ENCODE data around the gene SLC25A20.

Gene SLC25A20

GRCh38 chr3:48848816-48849515 is 49.7 kb downstream of the SLC25A20 start:
- DNase-seq (ENCODE audit: low spot score) = no peak
- no peak for TF ChIP-seq CTCF (conservative IDR thresholded peaks at IDR 0.05; ENCODE audit: low read depth)
- H3K27ac ChIP-seq = peak overlapping the region; percentile 98
- ChIA-PET CTCF (no interaction called here), POLR2A (ENCODE audit: low non-redundant PET) (no interaction called here)

GRCh38 chr3:48847504-48848423 is 50.9 kb downstream of the SLC25A20 start, which contains the start of gene PRKAR2A:
Gene PRKAR2A, minus strand, starts transcription at chr3:48847874. Its CDS starts 278 bp downstream, at chr3:48847596.
- peak; percentile 85 for DNase-seq (ENCODE audit: low spot score)
- no peak for TF ChIP-seq CTCF (conservative IDR thresholded peaks at IDR 0.05; ENCODE audit: low read depth)
- peak within 1 kb of the TSS; percentile 98 for H3K27ac ChIP-seq
- POLR2A ChIA-PET (ENCODE audit: low non-redundant PET) = no interaction called here
- CTCF ChIA-PET = interaction anchor here (1.2 kb wide), 1 partner anchor 15 kb away, joined by 4 read pairs; no protein-coding TSS in a partner anchor

GRCh38 chr3:48847053-48847503 is 51.6 kb downstream of the SLC25A20 start:
- H3K27ac ChIP-seq = peak overlapping the region; percentile 98
- DNase-seq (ENCODE audit: low spot score) = peak; percentile 67
- POLR2A ChIA-PET (ENCODE audit: low non-redundant PET) = no interaction called here
- TF ChIP-seq CTCF (conservative IDR thresholded peaks at IDR 0.05; ENCODE audit: low read depth) = no peak
- CTCF ChIA-PET = interaction anchor here (1.2 kb wide), 1 partner anchor 16 kb away, joined by 4 read pairs; no protein-coding TSS in a partner anchor

GRCh38 chr3:48845170-48845569 is 53.5 kb downstream of the SLC25A20 start:
- no peak for TF ChIP-seq CTCF (conservative IDR thresholded peaks at IDR 0.05; ENCODE audit: low read depth)
- no peak overlapping the region for H3K27ac ChIP-seq
- no peak for DNase-seq (ENCODE audit: low spot score)
- POLR2A ChIA-PET (ENCODE audit: low non-redundant PET) = no interaction called here
- CTCF ChIA-PET = no interaction called here

- ChIA-PET CTCF (no interaction called here), POLR2A (ENCODE audit: low non-redundant PET) (no interaction called here)
- no peak for TF ChIP-seq CTCF (conservative IDR thresholded peaks at IDR 0.05; ENCODE audit: low read depth)
- H3K27ac ChIP-seq = no peak overlapping the region
- no peak for DNase-seq (ENCODE audit: low spot score)
Measured at GRCh38 chr3:48837163-48837562, 61.5 kb downstream of the SLC25A20 start.

- no peak for TF ChIP-seq CTCF (conservative IDR thresholded peaks at IDR 0.05; ENCODE audit: low read depth)
- no peak for DNase-seq (ENCODE audit: low spot score)
- ChIA-PET POLR2A (ENCODE audit: low non-redundant PET) (no interaction called here), CTCF (interaction anchor here (0.6 kb wide), 1 partner anchor 132 kb away, joined by 3 read pairs; no protein-coding TSS in a partner anchor)
- no peak overlapping the region for H3K27ac ChIP-seq
Measured at GRCh38 chr3:48835650-48836366, 62.9 kb downstream of the SLC25A20 start.

Measured in RWPE1 (cell line).